COLO668 (cell line): Measurements from ENCODE around the gene CHSY3.

Experiments used
- DNase-seq: peaks from one replicate; lab custom pipeline; 2025; ENCODE audit not compliant: unreplicated experiment; lab: John Stamatoyannopoulos, UW

CHSY3 gene

DNA sequence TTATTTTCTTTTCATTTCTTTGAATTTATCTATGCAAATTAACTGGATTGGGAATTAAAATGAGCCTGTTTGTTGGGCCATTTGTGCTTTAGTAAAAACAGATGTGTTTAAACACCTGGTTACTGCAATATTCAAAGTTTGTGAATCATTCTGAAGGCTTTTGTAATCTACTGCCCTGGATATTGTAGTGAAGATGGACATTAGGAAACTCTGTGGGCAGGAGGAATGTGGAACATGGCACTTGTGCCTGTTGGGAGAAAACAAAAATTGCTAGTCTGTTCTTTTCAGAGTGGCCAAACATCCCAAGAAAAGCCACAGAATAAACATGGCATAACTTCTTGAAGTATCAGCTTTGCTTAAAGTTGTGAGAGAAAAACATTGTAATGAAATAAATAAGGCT, 40.8 kb downstream of the CHSY3 start:
- no peak for DNase-seq

DNA sequence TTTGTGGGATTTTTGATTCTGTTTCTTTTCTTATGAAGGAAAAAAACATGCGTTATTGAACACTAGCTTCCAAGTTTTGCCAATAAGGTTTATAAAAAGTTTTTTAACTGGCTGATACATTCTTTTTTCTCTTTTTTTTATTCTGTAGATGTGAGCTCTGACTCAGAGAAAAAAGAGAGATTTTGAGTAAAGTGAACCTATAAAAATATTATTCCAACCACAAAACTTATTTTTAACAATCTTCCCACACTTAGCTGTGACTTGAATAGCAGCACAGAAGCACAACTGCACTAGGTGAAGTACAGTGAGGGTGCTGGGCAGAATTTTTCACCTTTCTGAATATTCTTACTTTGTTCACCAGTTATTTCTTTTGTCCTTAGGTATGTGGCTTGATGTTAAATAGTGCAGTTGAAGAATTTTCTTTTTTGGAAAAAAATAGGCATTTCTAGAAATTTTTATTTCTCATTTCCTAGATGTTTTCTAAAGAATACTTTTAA, 41.6 kb downstream of the CHSY3 start:
- no peak for DNase-seq

DNA sequence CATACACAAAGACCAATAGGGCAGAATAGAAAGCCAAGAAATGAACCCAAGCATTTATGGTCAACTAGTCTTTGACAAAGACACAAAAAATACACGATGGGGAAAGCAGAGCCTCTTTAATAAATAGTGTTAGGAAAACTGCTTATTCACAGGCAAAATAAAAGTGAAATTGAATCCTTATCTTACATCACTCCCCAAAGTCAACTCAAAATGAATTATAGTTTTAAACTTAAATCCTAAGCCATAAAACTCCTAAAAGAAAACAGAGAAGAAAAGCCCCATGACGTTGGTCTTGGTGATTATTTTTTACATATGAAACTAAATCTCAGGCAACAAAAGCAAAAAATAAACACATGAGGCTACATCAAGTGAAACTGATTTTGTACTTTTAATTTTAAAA, 46.8 kb downstream of the CHSY3 start:
- no peak for DNase-seq

GRCh38 chr5:129958581-129958980, 54.3 kb downstream of the CHSY3 start:
- DNase-seq: no peak

DNA sequence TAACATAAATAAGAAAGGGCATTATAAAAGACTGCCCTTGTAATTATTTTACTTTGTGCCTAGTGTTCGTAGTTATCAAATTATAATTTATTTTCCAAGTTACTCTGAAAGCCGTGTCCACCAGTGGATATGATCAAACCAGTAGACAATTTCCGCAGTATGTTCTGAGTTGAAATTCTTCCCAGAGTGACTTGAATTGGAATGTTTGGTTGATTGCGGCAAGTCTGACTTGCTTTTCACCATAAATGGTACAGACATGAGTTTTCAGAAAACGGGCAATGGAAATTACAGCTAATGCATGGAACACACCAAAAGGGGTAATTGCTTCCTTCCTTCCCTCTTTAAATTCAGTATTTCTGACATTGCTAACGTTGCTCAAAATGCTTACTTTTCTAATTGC, 56.6 kb downstream of the CHSY3 start:
- no peak for DNase-seq

DNA sequence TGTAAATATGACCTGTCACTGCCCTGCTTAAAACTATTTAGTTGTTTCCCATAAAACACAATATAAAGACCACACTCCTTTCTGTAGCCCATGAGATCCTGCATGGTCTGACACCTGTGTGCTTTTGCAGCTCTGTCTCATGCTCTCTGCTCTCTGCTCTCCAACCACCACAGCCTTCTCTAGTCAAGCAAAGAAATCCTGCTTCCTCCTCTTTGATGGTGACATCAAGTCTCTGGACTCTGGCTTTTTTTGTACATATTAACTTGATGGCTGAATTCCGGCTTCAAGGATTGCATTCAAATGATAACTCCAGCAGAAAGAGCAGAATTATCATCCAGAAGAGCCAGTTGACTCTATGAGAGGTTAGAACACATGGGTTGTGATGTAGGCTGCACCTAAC, 58.2 kb downstream of the CHSY3 start:
- no peak for DNase-seq

- no peak for DNase-seq
Observed at GRCh38 chr5:129963359-129963758, 59.1 kb downstream of the CHSY3 start.

DNA sequence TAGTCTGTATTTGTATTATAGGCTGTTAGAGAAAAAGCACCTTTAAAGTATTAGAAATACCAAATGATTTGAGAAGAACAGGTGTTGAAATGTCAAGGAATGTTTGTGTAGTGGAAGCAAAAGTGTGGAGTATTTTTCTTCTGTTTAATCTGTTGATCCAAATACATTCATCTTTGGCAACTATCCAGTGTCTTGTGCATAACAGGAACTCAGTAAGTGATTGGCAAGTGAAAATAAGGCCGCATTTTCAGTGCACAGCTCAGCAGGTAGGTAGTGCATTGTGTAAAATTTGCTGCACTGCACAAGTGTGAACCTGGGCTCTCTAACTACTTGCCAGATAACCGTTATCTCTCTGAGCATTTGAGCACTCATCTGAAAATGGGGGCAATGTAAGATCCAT, 61.8 kb downstream of the CHSY3 start:
- no peak for DNase-seq

GRCh38 chr5:129971714-129972113, 67.4 kb downstream of the CHSY3 start:
- no peak for DNase-seq

DNA sequence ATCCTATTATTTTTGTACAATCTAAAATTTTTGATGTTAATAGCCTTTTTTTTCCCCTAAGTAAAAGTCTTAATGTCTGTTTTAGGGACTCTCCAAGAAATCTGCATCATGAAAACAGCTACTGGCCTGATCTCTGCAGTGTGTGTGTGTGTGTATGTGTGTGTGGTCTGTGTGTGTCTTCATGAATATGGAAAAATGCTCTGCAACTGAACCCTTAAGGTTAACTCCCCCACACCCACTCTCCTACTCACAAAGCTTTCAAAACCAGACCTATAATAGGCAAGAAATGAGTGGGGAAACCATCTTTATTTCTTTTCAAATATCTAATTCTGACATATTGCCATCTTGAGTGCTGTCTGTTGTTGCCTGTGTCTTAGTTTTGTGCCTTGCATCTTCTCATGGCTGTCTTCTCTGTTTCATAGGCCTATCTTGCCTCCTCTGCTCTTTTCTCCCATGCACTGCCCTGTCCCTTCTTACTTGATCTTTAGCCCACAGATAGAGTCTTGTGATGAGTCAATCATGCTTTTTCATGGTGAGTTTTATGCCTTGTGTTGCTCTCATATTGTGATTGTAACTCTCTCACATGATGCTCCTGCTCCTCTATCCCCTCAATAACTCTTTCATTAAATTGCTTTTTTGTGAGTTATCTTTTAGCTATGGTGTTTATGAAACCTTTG, 68.3 kb downstream of the CHSY3 start:
- no peak for DNase-seq

- no peak for DNase-seq
Observed at GRCh38 chr5:129973716-129974426, 69.6 kb downstream of the CHSY3 start.

DNA sequence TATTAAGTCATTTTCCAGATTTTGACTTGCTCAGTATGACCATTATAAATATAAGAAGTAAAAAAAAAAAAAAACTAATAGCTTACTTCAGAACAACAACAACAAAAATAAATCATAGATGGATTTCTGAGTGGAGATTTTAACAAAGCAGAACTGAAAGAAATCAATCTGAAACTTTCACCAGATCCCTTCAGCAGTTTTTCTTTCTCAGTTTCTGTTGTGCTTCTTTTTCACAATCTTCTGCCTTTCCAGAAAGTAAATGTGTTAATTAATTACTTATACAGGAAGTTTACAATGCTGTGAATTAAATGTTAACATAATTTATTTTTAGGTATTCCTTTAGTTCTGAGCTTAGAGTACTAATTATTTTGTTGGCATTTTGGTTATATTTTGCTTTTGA, 73.5 kb downstream of the CHSY3 start:
- no peak for DNase-seq

DNA sequence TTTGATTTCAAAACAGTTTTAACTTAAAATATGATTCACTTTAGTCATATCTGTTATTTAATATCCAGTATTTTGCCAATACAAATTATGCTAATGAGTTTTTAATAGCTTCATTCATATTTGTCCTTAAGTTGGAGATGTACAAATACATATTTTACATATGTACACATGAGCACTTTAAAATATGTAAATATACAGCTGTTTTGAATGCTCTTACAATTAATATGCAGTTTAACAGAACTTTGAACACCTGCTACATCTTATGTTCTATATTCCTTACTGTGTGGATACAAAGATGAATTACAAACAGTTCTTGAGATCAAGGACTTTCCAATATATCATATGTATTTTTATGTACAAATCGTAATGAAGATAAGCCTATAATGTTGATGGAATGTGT, 74.0 kb downstream of the CHSY3 start:
- DNase-seq: no peak

- no peak for DNase-seq
Observed at GRCh38 chr5:129988453-129988852, 84.2 kb downstream of the CHSY3 start.

GRCh38 chr5:129991780-129992179, 87.5 kb downstream of the CHSY3 start:
- no peak for DNase-seq

DNA sequence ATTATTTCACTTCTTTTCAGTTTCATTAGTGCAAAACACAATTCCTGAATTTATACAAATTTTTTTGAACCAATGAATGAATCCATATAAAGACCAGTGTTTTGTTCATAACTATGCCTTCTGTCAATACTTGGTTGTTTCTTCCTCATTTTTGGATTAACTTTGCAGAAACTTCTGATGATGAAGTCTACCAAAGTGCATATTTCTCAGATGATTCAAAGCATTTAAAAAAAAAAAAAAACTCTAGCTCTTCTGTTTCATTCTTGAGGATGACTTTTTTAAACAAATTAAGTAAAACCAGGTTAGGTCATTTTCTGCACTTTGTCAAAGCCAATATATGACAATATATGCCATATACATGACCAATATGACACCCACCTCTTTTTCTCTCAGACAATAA, 92.6 kb downstream of the CHSY3 start:
- no peak for DNase-seq

DNA sequence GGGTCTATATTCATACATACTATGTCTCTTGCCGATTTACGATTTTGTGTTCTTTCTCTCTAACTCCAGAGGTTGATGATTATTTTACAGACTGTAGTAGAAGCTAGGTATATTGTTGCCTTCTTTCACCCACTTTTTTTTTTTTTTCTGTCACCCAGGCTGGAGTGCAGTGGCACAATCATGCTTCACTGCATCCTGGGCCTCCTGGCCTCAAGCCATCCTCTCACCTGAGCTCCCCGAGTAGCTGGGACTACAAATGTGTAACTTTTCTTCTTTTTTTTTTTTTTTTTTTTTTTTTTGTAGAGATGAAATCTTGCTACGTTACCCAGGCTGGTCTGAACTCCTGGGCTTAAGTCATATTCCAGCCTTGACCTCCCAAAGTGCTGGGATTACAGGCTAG, 96.2 kb downstream of the CHSY3 start:
- DNase-seq: no peak

DNA sequence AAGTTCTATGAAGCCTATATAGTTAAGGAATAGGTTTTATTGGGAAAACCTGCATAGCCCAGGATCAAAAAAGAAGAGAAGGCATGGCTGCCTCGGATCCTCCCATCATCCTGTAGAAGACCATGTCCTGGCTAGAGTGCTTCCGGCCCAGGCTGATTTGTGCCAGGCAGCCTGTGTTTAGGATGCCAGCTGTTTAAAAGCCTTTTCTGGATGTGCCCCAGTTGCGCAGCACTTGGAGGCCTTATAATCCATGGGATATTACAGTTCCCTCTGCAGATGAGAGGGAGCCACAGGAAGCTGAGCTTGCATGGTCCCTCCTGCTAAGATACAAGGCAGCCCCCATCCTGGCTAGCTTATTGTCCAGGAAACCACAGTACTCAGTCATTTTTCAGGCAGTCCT, 97.9 kb downstream of the CHSY3 start:
- DNase-seq: no peak

GRCh38 chr5:130002876-130003275, 98.6 kb downstream of the CHSY3 start:
- DNase-seq: no peak

GRCh38 chr5:130011986-130012385, 107.7 kb downstream of the CHSY3 start:
- no peak for DNase-seq

GRCh38 chr5:130017173-130017572, 112.9 kb downstream of the CHSY3 start:
- no peak for DNase-seq

DNA sequence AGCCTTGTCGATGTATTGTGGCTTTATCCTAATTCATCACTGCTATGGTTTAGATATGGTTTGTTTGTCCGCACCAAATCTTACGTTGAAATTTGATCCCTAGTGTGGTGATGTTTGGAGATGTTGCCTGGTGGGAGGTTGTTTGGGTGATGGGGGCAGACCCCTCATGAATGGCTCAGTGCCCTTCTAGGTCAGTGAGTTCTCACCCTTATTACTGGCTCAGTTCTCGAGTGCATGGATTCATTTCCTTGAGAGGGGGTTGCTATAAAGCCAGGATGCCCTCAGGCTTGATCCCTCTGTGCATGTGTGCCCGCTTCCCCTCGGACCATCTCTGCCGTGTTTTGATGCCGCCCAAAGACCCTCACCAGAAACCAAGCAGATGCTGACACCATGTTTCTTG, 114.4 kb downstream of the CHSY3 start:
- DNase-seq: no peak

DNA sequence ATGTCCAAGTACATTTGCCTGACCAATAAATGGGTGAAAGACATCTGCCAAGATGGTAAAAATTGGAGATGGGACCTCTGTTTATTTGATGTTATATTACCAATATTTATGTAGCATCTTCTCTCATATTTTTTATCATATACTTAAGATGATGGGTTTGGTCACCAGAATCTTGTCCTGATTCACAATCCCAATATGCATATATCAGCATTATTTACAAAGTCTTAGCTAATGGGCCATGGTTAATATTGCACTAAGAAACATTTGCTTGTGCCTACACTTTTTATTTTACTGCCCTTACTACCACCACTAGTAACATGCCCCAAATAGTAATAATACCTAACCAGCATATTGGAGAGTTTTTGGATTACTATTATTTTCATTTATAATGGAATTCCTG, 116.7 kb downstream of the CHSY3 start:
- no peak for DNase-seq
